Epithelial cell of prostate (primary cell): ENCODE results near the gene TRIM67.
"Not testable (repeated sequence)": the region's sequence is repeated elsewhere in the genome, so short reads cannot be mapped to it uniquely, and the experiment has no call there.

Experiments
- DNase-seq: peaks from one replicate; pipeline ENCODE4 v3.0.0-alpha.2; 2011; ENCODE audit warnings: low read depth, low spot score
- H3K27ac ChIP-seq: fragments of 450-650 bp; 2 replicates; pipeline ENCODE4 v1.5.1; 2017; ENCODE audit warnings: mild to moderate bottlenecking

Gene TRIM67

GRCh38 chr1:231201375-231201978, 39.6 kb downstream of the TRIM67 start:
- no peak for DNase-seq
- no peak overlapping the region for H3K27ac ChIP-seq

GRCh38 chr1:231201979-231202633, 40.2 kb downstream of the TRIM67 start:
- DNase-seq: no peak
- no peak overlapping the region for H3K27ac ChIP-seq

- no peak overlapping the region for H3K27ac ChIP-seq
- DNase-seq: no peak
Observed at GRCh38 chr1:231203259-231204057, 41.6 kb downstream of the TRIM67 start.

- no peak overlapping the region for H3K27ac ChIP-seq
- no peak for DNase-seq
Observed at GRCh38 chr1:231206856-231207255, 45.0 kb downstream of the TRIM67 start.

GRCh38 chr1:231207437-231207836, 45.6 kb downstream of the TRIM67 start:
- DNase-seq: no peak
- no peak overlapping the region for H3K27ac ChIP-seq

GRCh38 chr1:231208980-231209379, 47.1 kb downstream of the TRIM67 start:
- DNase-seq: no peak
- H3K27ac ChIP-seq: no peak overlapping the region

GRCh38 chr1:231209531-231209930, 47.7 kb downstream of the TRIM67 start:
- DNase-seq: no peak
- H3K27ac ChIP-seq: no peak overlapping the region

- H3K27ac ChIP-seq: no peak overlapping the region
- no peak for DNase-seq
Observed at GRCh38 chr1:231210126-231210525, 48.3 kb downstream of the TRIM67 start.

- DNase-seq: no peak
Observed at GRCh38 chr1:231211005-231211857, 49.4 kb downstream of the TRIM67 start.

GRCh38 chr1:231212301-231212700, 50.4 kb downstream of the TRIM67 start:
- not testable (repeated sequence) for DNase-seq, H3K27ac ChIP-seq

More at GRCh38 chr1:231211005-231211857, 49.4 kb downstream of the TRIM67 start:
- H3K27ac ChIP-seq: no peak overlapping the region

- DNase-seq: no peak
- no peak overlapping the region for H3K27ac ChIP-seq
Observed at GRCh38 chr1:231213831-231214573, 52.1 kb downstream of the TRIM67 start.

GRCh38 chr1:231214918-231215680, 53.2 kb downstream of the TRIM67 start:
- DNase-seq: no peak
- no peak overlapping the region for H3K27ac ChIP-seq

- no peak for DNase-seq
- H3K27ac ChIP-seq: no peak overlapping the region
Observed at GRCh38 chr1:231215681-231216385, 54.0 kb downstream of the TRIM67 start.

GRCh38 chr1:231216498-231216897, 54.6 kb downstream of the TRIM67 start:
- H3K27ac ChIP-seq: no peak overlapping the region
- DNase-seq: peak; percentile 29

GRCh38 chr1:231217056-231217455, 55.2 kb downstream of the TRIM67 start:
- no peak overlapping the region for H3K27ac ChIP-seq
- no peak for DNase-seq

GRCh38 chr1:231218078-231218477, 56.2 kb downstream of the TRIM67 start:
- DNase-seq: no peak
- H3K27ac ChIP-seq: no peak overlapping the region

GRCh38 chr1:231219422-231220401, 57.9 kb downstream of the TRIM67 start:
- no peak for DNase-seq

More at GRCh38 chr1:231219422-231220401, 57.9 kb downstream of the TRIM67 start:
- no peak overlapping the region for H3K27ac ChIP-seq
